ENCODE results near the gene SLC35D1. TPM values are rescaled to one million over a fixed set of nuclear protein-coding genes. Genes with fewer than 3 reads are reported as not detected.

SLC35D1 gene
- total and polyA plus RNA-seq, 4 donors = 22.9 to 100 (median 29.5) TPM

- 97% methylated on average over 7 of the region's 9 CpGs for WGBS
- Histone ChIP-seq H3K4me1 (ENCODE audit: control insufficient read depth in 4 of 4, insufficient read depth in 4 of 4, low read length in 3 of 4) (no peaks in the 10 kb centered on the region), H3K36me3 (ENCODE audit: control insufficient read depth in 4 of 4, insufficient read depth in 3 of 4, low read depth in 1 of 4, low read length in 3 of 4) (no peaks in the 10 kb centered on the region), H3K27me3 (ENCODE audit: control insufficient read depth in 4 of 4, insufficient read depth in 4 of 4, low read length in 3 of 4) (no peaks in the 10 kb centered on the region), H3K9ac (ENCODE audit: low read depth in 1 of 2, low read length in 2 of 2) (no peak overlapping the region), H3K9me3 (ENCODE audit: control insufficient read depth in 4 of 4, low read length in 3 of 4) (peaks cover 0 to 4% (median 0%) of the 10 kb centered on the region in 4 donors), H3K4me3 (ENCODE audit: low read depth in 1 of 3, low read length in 3 of 3) (no peak overlapping the region), H3K27ac (ENCODE audit: low read depth in 1 of 2, low read length in 2 of 2) (no peak overlapping the region)
- DNase-seq (ENCODE audit: low spot score) = no peak
- TF ChIP-seq EGR1 (IDR thresholded peaks at IDR 0.05; ENCODE audit: low read depth in 2 of 2) (no peak), HNF4A (conservative IDR thresholded peaks at IDR 0.05) (no peak), RXRA (IDR thresholded peaks at IDR 0.05) (no peak), TAF1 (conservative IDR thresholded peaks at IDR 0.05) (no peak), FOXA1 (IDR thresholded peaks at IDR 0.05) (no peak), YY1 (IDR thresholded peaks at IDR 0.05) (no peak), SP1 (IDR thresholded peaks at IDR 0.05) (no peak), RAD21 (IDR thresholded peaks at IDR 0.05) (no peak), JUND (IDR thresholded peaks at IDR 0.05) (no peak)
- TF ChIP-seq, protein P1, sequence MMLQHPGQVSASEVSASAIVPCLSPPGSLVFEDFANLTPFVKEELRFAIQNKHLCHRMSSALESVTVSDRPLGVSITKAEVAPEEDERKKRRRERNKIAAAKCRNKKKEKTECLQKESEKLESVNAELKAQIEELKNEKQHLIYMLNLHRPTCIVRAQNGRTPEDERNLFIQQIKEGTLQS (IDR thresholded peaks at IDR 0.05) = no peak
These were observed 30.9 kb upstream of the SLC35D1 start for GRCh38 chr1:67084765-67085318.

- WGBS = 94% methylated on average over 3 of the region's 3 CpGs
- Histone ChIP-seq H3K9ac (ENCODE audit: low read depth in 1 of 2, low read length in 2 of 2) (no peak overlapping the region), H3K4me1 (ENCODE audit: control insufficient read depth in 4 of 4, insufficient read depth in 4 of 4, low read length in 3 of 4) (no peaks in the 10 kb centered on the region), H3K4me3 (ENCODE audit: low read depth in 1 of 3, low read length in 3 of 3) (no peak overlapping the region), H3K27me3 (ENCODE audit: control insufficient read depth in 4 of 4, insufficient read depth in 4 of 4, low read length in 3 of 4) (no peaks in the 10 kb centered on the region), H3K9me3 (ENCODE audit: control insufficient read depth in 4 of 4, low read length in 3 of 4) (no peaks in the 10 kb centered on the region), H3K36me3 (ENCODE audit: control insufficient read depth in 4 of 4, insufficient read depth in 3 of 4, low read depth in 1 of 4, low read length in 3 of 4) (no peaks in the 10 kb centered on the region), H3K27ac (ENCODE audit: low read depth in 1 of 2, low read length in 2 of 2) (no peak overlapping the region)
- TF ChIP-seq SP1 (IDR thresholded peaks at IDR 0.05) = no peak
- no peak for TF ChIP-seq HNF4A (conservative IDR thresholded peaks at IDR 0.05)
- no peak for TF ChIP-seq JUND (IDR thresholded peaks at IDR 0.05)
- no peak for TF ChIP-seq YY1 (IDR thresholded peaks at IDR 0.05)
- no peak for DNase-seq (ENCODE audit: low spot score)
These were observed 24.3 kb upstream of the SLC35D1 start for GRCh38 chr1:67078291-67078690.

DNA sequence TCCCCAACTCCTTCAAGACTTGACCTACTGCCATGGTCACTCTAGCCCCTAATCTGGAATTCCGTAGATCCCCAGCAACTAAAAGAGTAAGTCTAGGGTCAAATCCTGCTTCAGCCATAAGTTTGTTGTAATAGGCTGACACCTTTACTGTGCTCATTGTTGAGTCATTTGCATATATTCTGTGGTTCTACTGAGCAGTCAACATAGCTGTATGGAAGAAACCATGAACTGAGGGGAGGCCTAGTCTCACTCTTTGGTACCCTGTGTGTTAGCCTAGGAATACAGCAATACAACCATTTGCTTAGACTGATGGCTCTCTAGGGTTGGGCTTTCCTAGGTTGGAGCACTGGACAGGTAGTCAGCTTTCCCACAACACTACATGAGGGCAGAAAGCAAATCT is 23.6 kb upstream of the SLC35D1 start:
- H3K9ac ChIP-seq (ENCODE audit: low read depth in 1 of 2, low read length in 2 of 2) = no peak overlapping the region
- no peaks in the 10 kb centered on the region for H3K27me3 ChIP-seq (ENCODE audit: control insufficient read depth in 4 of 4, insufficient read depth in 4 of 4, low read length in 3 of 4)
- TF ChIP-seq, protein P2, sequence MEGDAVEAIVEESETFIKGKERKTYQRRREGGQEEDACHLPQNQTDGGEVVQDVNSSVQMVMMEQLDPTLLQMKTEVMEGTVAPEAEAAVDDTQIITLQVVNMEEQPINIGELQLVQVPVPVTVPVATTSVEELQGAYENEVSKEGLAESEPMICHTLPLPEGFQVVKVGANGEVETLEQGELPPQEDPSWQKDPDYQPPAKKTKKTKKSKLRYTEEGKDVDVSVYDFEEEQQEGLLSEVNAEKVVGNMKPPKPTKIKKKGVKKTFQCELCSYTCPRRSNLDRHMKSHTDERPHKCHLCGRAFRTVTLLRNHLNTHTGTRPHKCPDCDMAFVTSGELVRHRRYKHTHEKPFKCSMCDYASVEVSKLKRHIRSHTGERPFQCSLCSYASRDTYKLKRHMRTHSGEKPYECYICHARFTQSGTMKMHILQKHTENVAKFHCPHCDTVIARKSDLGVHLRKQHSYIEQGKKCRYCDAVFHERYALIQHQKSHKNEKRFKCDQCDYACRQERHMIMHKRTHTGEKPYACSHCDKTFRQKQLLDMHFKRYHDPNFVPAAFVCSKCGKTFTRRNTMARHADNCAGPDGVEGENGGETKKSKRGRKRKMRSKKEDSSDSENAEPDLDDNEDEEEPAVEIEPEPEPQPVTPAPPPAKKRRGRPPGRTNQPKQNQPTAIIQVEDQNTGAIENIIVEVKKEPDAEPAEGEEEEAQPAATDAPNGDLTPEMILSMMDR (IDR thresholded peaks at IDR 0.05; ENCODE audit: low read depth, low read length, missing input control) = no peak
- no peak for TF ChIP-seq ZBTB33 (IDR thresholded peaks at IDR 0.05)
- TF ChIP-seq REST (IDR thresholded peaks at IDR 0.05) = no peak
- no peak for TF ChIP-seq EGR1 (IDR thresholded peaks at IDR 0.05; ENCODE audit: low read depth in 2 of 2)
- no peak for TF ChIP-seq TAF1 (conservative IDR thresholded peaks at IDR 0.05)
- no peak for TF ChIP-seq GABPA (IDR thresholded peaks at IDR 0.05 in 1 of 2, conservative IDR thresholded peaks at IDR 0.05 in 1 of 2)
- no peak for TF ChIP-seq YY1 (IDR thresholded peaks at IDR 0.05)
- TF ChIP-seq RXRA (IDR thresholded peaks at IDR 0.05) = no peak
- no peak for TF ChIP-seq SP1 (IDR thresholded peaks at IDR 0.05)
- TF ChIP-seq HNF4A (conservative IDR thresholded peaks at IDR 0.05) = no peak
- TF ChIP-seq, protein P3, sequence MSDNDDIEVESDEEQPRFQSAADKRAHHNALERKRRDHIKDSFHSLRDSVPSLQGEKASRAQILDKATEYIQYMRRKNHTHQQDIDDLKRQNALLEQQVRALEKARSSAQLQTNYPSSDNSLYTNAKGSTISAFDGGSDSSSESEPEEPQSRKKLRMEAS (IDR thresholded peaks at IDR 0.05) = no peak
- TF ChIP-seq NR2F2 (IDR thresholded peaks at IDR 0.05) = no peak
- H3K36me3 ChIP-seq (ENCODE audit: control insufficient read depth in 4 of 4, insufficient read depth in 3 of 4, low read depth in 1 of 4, low read length in 3 of 4) = no peaks in the 10 kb centered on the region
- no peaks in the 10 kb centered on the region for H3K9me3 ChIP-seq (ENCODE audit: control insufficient read depth in 4 of 4, low read length in 3 of 4)
- no peaks in the 10 kb centered on the region for H3K4me1 ChIP-seq (ENCODE audit: control insufficient read depth in 4 of 4, insufficient read depth in 4 of 4, low read length in 3 of 4)
- no peak for DNase-seq (ENCODE audit: low spot score)
- no peak overlapping the region for H3K27ac ChIP-seq (ENCODE audit: low read depth in 1 of 2, low read length in 2 of 2)
- H3K4me3 ChIP-seq (ENCODE audit: low read depth in 1 of 3, low read length in 3 of 3) = no peak overlapping the region
- 88% methylated on average over 1 of the region's 1 CpG for WGBS

Data from liver (tissue), 9 donors.